ENCODE data around the gene MRTFA. TPM values are rescaled to one million over a fixed set of nuclear protein-coding genes. Genes with fewer than 3 reads are reported as not detected.

MRTFA gene
- total and polyA plus RNA-seq, 2 donors = 22.3 to 37.6 TPM

DNA sequence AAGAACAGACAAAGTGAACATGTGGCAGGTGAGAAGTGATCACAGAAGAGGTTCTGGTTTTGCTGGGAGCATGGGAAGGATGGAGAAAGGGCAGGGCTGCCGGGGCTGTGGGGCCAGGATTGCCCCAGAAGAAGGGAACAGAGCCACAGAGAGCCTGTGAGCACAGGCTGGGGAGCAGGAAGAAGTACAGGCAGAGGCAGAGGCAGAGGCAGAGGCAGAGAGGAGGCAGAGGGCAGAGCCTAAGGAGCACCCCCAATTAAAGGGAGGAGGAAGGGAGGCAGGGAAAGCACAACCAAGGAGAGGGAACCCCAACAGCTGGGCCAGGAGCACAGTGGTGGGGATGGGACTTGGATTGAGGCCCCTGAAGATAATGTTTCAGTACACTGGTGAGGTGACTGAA lies 214.6 kb downstream of the MRTFA start:
- Histone ChIP-seq H3K36me3 (ENCODE audit: insufficient read depth) (no peaks in the 10 kb centered on the region), H3K4me1 (ENCODE audit: insufficient read depth) (no peaks in the 10 kb centered on the region), H3K4me3 (ENCODE audit: low read depth, low read length) (no peak overlapping the region), H3K27ac (ENCODE audit: low read depth) (no peak overlapping the region)
- WGBS = 100% methylated on average over 1 of the region's 1 CpG
- no peak for DNase-seq (ENCODE audit: extremely low spot score)

DNA sequence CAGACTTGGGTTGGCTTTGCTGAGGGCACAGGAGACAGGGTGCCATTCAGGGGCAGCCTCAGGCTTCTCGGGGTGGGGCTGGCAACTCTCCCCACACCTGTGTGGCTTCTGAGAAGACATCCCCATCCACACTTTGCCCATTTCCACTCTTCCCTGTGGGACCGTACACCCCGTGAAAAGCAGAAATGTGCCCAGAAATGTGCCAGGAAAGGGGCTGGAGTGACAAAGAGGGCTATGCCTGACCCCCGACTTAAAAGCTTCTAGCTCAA lies 215.5 kb downstream of the MRTFA start:
- WGBS = 95% methylated on average over 4 of the region's 4 CpGs
- no peak overlapping the region for H3K4me3 ChIP-seq (ENCODE audit: low read depth, low read length)
- H3K4me1 ChIP-seq (ENCODE audit: insufficient read depth) = no peaks in the 10 kb centered on the region
- peaks cover 1% of the 10 kb centered on the region for H3K36me3 ChIP-seq (ENCODE audit: insufficient read depth)
- no peak overlapping the region for H3K27ac ChIP-seq (ENCODE audit: low read depth)
- no peak for DNase-seq (ENCODE audit: extremely low spot score)

DNA sequence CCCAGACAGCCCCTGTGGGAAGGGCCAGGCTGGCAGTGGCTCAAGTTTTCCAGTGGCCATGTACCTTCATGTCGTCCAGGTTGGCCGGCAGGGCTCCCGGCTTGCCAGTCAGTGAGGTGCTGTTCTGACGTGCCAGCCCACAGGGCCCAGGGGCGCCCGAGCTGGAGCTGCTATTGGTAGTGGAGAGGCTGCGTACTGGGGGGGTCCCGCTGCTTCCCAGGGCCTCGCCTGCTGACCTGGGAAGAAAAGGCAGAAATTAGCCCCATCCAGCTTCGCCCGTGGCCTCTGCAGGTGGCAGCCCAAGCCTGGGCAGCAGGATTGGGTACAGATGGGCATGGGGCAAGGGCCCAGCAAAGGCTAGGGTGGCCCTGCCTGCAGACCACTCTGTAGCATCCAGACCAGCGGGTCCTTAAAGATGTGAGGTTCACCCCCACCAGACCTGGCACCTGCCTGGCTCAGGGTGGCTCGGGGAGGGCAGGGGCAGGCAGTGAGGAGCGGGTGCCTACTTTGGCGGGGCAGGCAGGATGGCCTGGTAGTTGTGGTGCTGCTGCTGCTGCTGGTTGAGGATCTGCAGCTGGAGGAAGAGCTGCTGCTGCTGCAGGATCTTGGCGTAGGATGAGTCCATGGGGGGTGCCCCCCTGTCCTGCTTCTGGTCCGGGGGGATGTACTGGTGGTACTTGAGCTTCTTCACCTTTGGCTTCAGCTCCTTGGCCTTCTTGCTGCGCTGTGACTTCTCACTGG lies 216.0 kb downstream of the MRTFA start:
- Histone ChIP-seq H3K4me3 (ENCODE audit: low read depth, low read length) (no peak overlapping the region), H3K27ac (ENCODE audit: low read depth) (no peak overlapping the region), H3K4me1 (ENCODE audit: insufficient read depth) (no peaks in the 10 kb centered on the region), H3K36me3 (ENCODE audit: insufficient read depth) (peaks cover 1% of the 10 kb centered on the region)
- no peak for DNase-seq (ENCODE audit: extremely low spot score)
- 91% methylated on average over 18 of the region's 18 CpGs for WGBS

DNA sequence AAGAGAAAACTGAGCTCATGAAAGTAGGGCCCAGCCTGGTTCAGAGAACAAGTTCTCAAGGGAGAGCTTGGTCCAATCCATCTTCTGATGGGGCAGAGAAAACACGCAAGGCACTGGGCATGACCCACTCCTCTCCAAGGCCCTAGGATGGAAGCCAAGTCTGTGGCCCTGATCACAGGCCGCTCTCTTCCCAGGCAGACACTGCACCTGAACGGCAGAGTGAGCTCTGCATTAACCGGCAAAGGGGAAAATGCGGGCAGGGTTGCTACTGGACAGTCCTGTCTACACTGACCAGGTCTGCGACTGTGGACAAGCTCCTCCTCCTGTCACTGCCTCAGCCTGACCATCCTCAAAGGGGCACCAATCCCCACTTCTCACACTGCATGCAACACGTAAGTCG lies 216.8 kb downstream of the MRTFA start:
- Histone ChIP-seq H3K27ac (ENCODE audit: low read depth) (no peak overlapping the region), H3K36me3 (ENCODE audit: insufficient read depth) (peaks cover 1% of the 10 kb centered on the region), H3K4me3 (ENCODE audit: low read depth, low read length) (no peak overlapping the region), H3K4me1 (ENCODE audit: insufficient read depth) (no peaks in the 10 kb centered on the region)
- DNase-seq (ENCODE audit: extremely low spot score) = no peak
- 88% methylated on average over 8 of the region's 8 CpGs for WGBS

GRCh38 chr22:40418366-40419201 lies 217.9 kb downstream of the MRTFA start:
- Histone ChIP-seq H3K36me3 (ENCODE audit: insufficient read depth) (peaks cover 1% of the 10 kb centered on the region), H3K4me3 (ENCODE audit: low read depth, low read length) (no peak overlapping the region), H3K27ac (ENCODE audit: low read depth) (no peak overlapping the region), H3K4me1 (ENCODE audit: insufficient read depth) (no peaks in the 10 kb centered on the region)
- no peak for DNase-seq (ENCODE audit: extremely low spot score)
- 59% methylated on average over 42 of the region's 42 CpGs for WGBS

GRCh38 chr22:40417881-40418280 lies 218.6 kb downstream of the MRTFA start:
- H3K4me1 ChIP-seq (ENCODE audit: insufficient read depth) = no peaks in the 10 kb centered on the region
- H3K27ac ChIP-seq (ENCODE audit: low read depth) = no peak overlapping the region
- H3K4me3 ChIP-seq (ENCODE audit: low read depth, low read length) = no peak overlapping the region
- 91% methylated on average over 5 of the region's 5 CpGs for WGBS
- DNase-seq (ENCODE audit: extremely low spot score) = no peak
- peaks cover 1% of the 10 kb centered on the region for H3K36me3 ChIP-seq (ENCODE audit: insufficient read depth)

DNA sequence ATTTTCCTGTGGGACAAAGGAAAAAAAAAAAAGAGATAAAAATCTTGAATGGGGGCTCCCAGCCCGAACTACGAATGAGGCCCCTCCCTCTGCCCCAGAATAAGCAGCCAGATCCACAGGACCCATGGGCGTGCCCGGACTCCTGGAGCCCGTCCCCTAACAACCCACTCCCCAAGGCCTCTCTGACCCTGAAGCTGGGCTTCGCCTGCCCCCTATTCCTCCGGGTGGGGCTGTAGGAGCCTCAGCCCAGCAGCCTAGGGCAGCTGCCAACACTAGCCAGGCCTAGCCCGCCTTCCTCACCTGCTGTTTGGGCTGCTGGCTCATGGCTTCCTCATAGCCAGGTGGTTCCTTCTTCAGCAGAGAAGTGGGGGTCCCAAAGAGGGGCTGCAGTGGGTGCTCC lies 219.5 kb downstream of the MRTFA start:
- DNase-seq (ENCODE audit: extremely low spot score) = no peak
- no peak overlapping the region for H3K4me3 ChIP-seq (ENCODE audit: low read depth, low read length)
- H3K4me1 ChIP-seq (ENCODE audit: insufficient read depth) = no peaks in the 10 kb centered on the region
- 94% methylated on average over 8 of the region's 8 CpGs for WGBS
- H3K27ac ChIP-seq (ENCODE audit: low read depth) = no peak overlapping the region
- peaks cover 1% of the 10 kb centered on the region for H3K36me3 ChIP-seq (ENCODE audit: insufficient read depth)

DNA sequence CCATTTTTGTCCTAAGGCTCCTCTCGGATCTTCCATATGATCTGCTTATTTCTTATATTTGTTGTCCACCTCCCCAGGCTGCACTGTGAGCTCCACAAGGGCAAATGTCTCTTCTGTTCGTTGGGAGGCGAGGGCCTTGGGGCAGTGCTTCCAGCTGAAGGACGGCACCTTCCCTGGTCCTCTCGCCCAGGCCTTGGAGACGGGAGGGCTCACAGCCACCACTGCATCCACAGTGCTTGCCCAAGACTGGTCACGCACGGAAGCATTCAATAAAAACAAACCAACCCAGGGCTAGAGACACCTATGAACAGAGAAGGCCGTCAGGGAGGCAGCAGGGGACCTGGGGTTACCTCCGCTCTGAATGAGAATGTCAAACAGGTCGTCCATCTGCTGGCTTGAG lies 219.9 kb downstream of the MRTFA start:
- 92% methylated on average over 11 of the region's 11 CpGs for WGBS
- no peaks in the 10 kb centered on the region for H3K4me1 ChIP-seq (ENCODE audit: insufficient read depth)
- DNase-seq (ENCODE audit: extremely low spot score) = no peak
- H3K4me3 ChIP-seq (ENCODE audit: low read depth, low read length) = no peak overlapping the region
- peaks cover 1% of the 10 kb centered on the region for H3K36me3 ChIP-seq (ENCODE audit: insufficient read depth)
- no peak overlapping the region for H3K27ac ChIP-seq (ENCODE audit: low read depth)

- no peak for DNase-seq (ENCODE audit: extremely low spot score)
- 93% methylated on average over 10 of the region's 10 CpGs for WGBS
- Histone ChIP-seq H3K36me3 (ENCODE audit: insufficient read depth) (peaks cover 1% of the 10 kb centered on the region), H3K27ac (ENCODE audit: low read depth) (no peak overlapping the region), H3K4me1 (ENCODE audit: insufficient read depth) (no peaks in the 10 kb centered on the region), H3K4me3 (ENCODE audit: low read depth, low read length) (no peak overlapping the region)
Observed at GRCh38 chr22:40416267-40416570, 220.3 kb downstream of the MRTFA start.

GRCh38 chr22:40415531-40416266 lies 220.8 kb downstream of the MRTFA start:
- no peak for DNase-seq (ENCODE audit: extremely low spot score)
- H3K36me3 ChIP-seq (ENCODE audit: insufficient read depth) = peaks cover 1% of the 10 kb centered on the region

GRCh38 chr22:40414838-40415505 lies 221.5 kb downstream of the MRTFA start:
- Histone ChIP-seq H3K36me3 (ENCODE audit: insufficient read depth) (peaks cover 1% of the 10 kb centered on the region), H3K4me1 (ENCODE audit: insufficient read depth) (no peaks in the 10 kb centered on the region), H3K4me3 (ENCODE audit: low read depth, low read length) (no peak overlapping the region), H3K27ac (ENCODE audit: low read depth) (no peak overlapping the region)
- 96% methylated on average over 10 of the region's 10 CpGs for WGBS
- DNase-seq (ENCODE audit: extremely low spot score) = no peak

More at GRCh38 chr22:40415531-40416266, 220.8 kb downstream of the MRTFA start:
- Histone ChIP-seq H3K4me1 (ENCODE audit: insufficient read depth) (no peaks in the 10 kb centered on the region), H3K4me3 (ENCODE audit: low read depth, low read length) (no peak overlapping the region), H3K27ac (ENCODE audit: low read depth) (no peak overlapping the region)
- 58% methylated on average over 19 of the region's 19 CpGs for WGBS

DNA sequence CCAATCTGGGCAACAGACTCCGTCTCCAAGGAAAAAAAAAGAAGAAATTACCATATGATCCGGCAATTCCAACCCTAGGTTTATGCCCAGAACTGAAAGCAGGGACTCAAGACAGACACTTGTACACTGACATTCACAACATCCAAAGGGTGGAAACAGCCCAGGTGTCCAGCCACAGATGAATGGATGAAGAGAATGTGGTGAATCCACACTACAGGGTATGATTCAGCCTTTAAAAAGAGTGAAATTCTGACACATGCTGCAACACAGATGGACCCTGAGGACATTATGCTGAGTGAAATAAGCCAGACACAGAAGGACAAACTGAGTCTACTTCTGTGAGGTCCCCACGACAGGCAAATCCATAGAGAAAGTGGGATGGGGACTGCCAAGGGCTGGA lies 222.2 kb downstream of the MRTFA start:
- H3K4me3 ChIP-seq (ENCODE audit: low read depth, low read length) = no peak overlapping the region
- no peak overlapping the region for H3K27ac ChIP-seq (ENCODE audit: low read depth)
- H3K36me3 ChIP-seq (ENCODE audit: insufficient read depth) = peaks cover 3% of the 10 kb centered on the region
- 52% methylated on average over 3 of the region's 3 CpGs for WGBS
- DNase-seq (ENCODE audit: extremely low spot score) = no peak
- no peaks in the 10 kb centered on the region for H3K4me1 ChIP-seq (ENCODE audit: insufficient read depth)

GRCh38 chr22:40413873-40414272 lies 222.6 kb downstream of the MRTFA start:
- DNase-seq (ENCODE audit: extremely low spot score) = no peak
- Histone ChIP-seq H3K4me1 (ENCODE audit: insufficient read depth) (no peaks in the 10 kb centered on the region), H3K27ac (ENCODE audit: low read depth) (no peak overlapping the region), H3K4me3 (ENCODE audit: low read depth, low read length) (no peak overlapping the region), H3K36me3 (ENCODE audit: insufficient read depth) (peaks cover 3% of the 10 kb centered on the region)
- 57% methylated on average over 13 of the region's 13 CpGs for WGBS

All from urinary bladder (tissue), 4 donors.